Measurements from ENCODE around the gene HPN.
"Not testable (repeated sequence)": the region's sequence is repeated elsewhere in the genome, so short reads cannot be mapped to it uniquely, and the experiment has no call there.

The HPN gene

GRCh38 chr19:35094656-35095055, 53.1 kb downstream of the HPN start:
- in situ Hi-C loops (cut with HindIII; ENCODE audit: low pct_unique_long_range_greater_than_20kb, low sequenced_read_pairs) = no loop called here
- no peak for DNase-seq (ENCODE audit: low read depth in 1 of 2, low spot score in 1 of 2)
- TF ChIP-seq JUND (IDR thresholded peaks at IDR 0.05; ENCODE audit: low read depth) = no peak

GRCh38 chr19:35095667-35096368, 54.3 kb downstream of the HPN start:
- TF ChIP-seq JUND (IDR thresholded peaks at IDR 0.05; ENCODE audit: low read depth) = no peak
- in situ Hi-C loops (cut with HindIII; ENCODE audit: low pct_unique_long_range_greater_than_20kb, low sequenced_read_pairs) = no loop called here
- no peak for DNase-seq (ENCODE audit: low read depth in 1 of 2, low spot score in 1 of 2)

- in situ Hi-C loops (cut with HindIII; ENCODE audit: low pct_unique_long_range_greater_than_20kb, low sequenced_read_pairs) = no loop called here
- TF ChIP-seq JUND (IDR thresholded peaks at IDR 0.05; ENCODE audit: low read depth) = no peak
- DNase-seq (ENCODE audit: low read depth in 1 of 2, low spot score in 1 of 2) = no peak
Measured at GRCh38 chr19:35098413-35099049, 57.0 kb downstream of the HPN start.

- no peak for DNase-seq (ENCODE audit: low read depth in 1 of 2, low spot score in 1 of 2)
- in situ Hi-C loops (cut with HindIII; ENCODE audit: low pct_unique_long_range_greater_than_20kb, low sequenced_read_pairs) = no loop called here
- TF ChIP-seq JUND (IDR thresholded peaks at IDR 0.05; ENCODE audit: low read depth) = no peak
Measured at GRCh38 chr19:35099155-35099896, 57.8 kb downstream of the HPN start.

GRCh38 chr19:35099897-35100275, 58.4 kb downstream of the HPN start:
- no peak for DNase-seq (ENCODE audit: low read depth in 1 of 2, low spot score in 1 of 2)
- no peak for TF ChIP-seq JUND (IDR thresholded peaks at IDR 0.05; ENCODE audit: low read depth)
- in situ Hi-C loops (cut with HindIII; ENCODE audit: low pct_unique_long_range_greater_than_20kb, low sequenced_read_pairs) = no loop called here

- in situ Hi-C loops (cut with HindIII; ENCODE audit: low pct_unique_long_range_greater_than_20kb, low sequenced_read_pairs) = no loop called here
- DNase-seq (ENCODE audit: low read depth in 1 of 2, low spot score in 1 of 2) = no peak
- TF ChIP-seq JUND (IDR thresholded peaks at IDR 0.05; ENCODE audit: low read depth) = no peak
Measured at GRCh38 chr19:35100588-35101533, 59.3 kb downstream of the HPN start.

GRCh38 chr19:35101949-35102348, 60.4 kb downstream of the HPN start:
- DNase-seq (ENCODE audit: low read depth in 1 of 2, low spot score in 1 of 2); in situ Hi-C loops (cut with HindIII; ENCODE audit: low pct_unique_long_range_greater_than_20kb, low sequenced_read_pairs): not testable (repeated sequence)

- DNase-seq (ENCODE audit: low read depth in 1 of 2, low spot score in 1 of 2); in situ Hi-C loops (cut with HindIII; ENCODE audit: low pct_unique_long_range_greater_than_20kb, low sequenced_read_pairs): not testable (repeated sequence)
Measured at GRCh38 chr19:35103614-35104013, 62.1 kb downstream of the HPN start.

- in situ Hi-C loops (cut with HindIII; ENCODE audit: low pct_unique_long_range_greater_than_20kb, low sequenced_read_pairs) = no loop called here
- DNase-seq (ENCODE audit: low read depth in 1 of 2, low spot score in 1 of 2) = no peak
- TF ChIP-seq JUND (IDR thresholded peaks at IDR 0.05; ENCODE audit: low read depth) = no peak
Measured at GRCh38 chr19:35104361-35104760, 62.8 kb downstream of the HPN start.

- TF ChIP-seq JUND (IDR thresholded peaks at IDR 0.05; ENCODE audit: low read depth) = no peak
- DNase-seq (ENCODE audit: low read depth in 1 of 2, low spot score in 1 of 2) = no peak
- in situ Hi-C loops (cut with HindIII; ENCODE audit: low pct_unique_long_range_greater_than_20kb, low sequenced_read_pairs) = no loop called here
Measured at GRCh38 chr19:35105047-35105410, 63.5 kb downstream of the HPN start.

- in situ Hi-C loops (cut with HindIII; ENCODE audit: low pct_unique_long_range_greater_than_20kb, low sequenced_read_pairs) = no loop called here
- no peak for TF ChIP-seq JUND (IDR thresholded peaks at IDR 0.05; ENCODE audit: low read depth)
- DNase-seq (ENCODE audit: low read depth in 1 of 2, low spot score in 1 of 2) = no peak
Measured at GRCh38 chr19:35105411-35106290, 64.1 kb downstream of the HPN start.

GRCh38 chr19:35106291-35106583, 64.7 kb downstream of the HPN start:
- no peak for TF ChIP-seq JUND (IDR thresholded peaks at IDR 0.05; ENCODE audit: low read depth)
- in situ Hi-C loops (cut with HindIII; ENCODE audit: low pct_unique_long_range_greater_than_20kb, low sequenced_read_pairs) = no loop called here
- DNase-seq (ENCODE audit: low read depth in 1 of 2, low spot score in 1 of 2) = no peak
